Measurements from ENCODE around the gene ACACA.
"Not testable (repeated sequence)": the region's sequence is repeated elsewhere in the genome, so short reads cannot be mapped to it uniquely, and the experiment has no call there.

Gene ACACA

DNA sequence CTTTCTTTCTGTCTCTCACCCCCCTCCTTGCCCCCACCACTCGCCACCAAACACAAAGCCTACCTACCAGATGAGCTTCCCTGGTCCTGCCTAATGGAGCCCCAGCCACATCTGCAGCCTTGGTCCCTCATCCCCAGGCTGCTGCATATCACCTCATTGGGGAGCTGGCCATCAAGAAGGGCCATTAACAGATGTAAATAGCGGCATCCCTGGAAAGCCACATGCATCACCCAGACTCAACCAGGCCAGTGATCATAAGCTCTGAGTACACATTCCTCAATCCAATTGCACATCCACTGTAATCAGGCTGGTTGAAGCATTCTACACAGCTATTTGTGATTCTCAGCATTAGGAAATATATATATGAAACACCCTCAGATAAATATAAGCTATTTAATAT, 242.6 kb downstream of the ACACA start:
- peaks cover 5% of the 10 kb centered on the region for H3K4me1 ChIP-seq (ENCODE audit: control insufficient read depth, insufficient read depth, low read length)
- no peak overlapping the region for H3K4me2 ChIP-seq (ENCODE audit: low read length)
- no peaks in the 10 kb centered on the region for H3K9me3 ChIP-seq (replicated peaks; ENCODE audit: low read length)
- H3K36me3 ChIP-seq (ENCODE audit: insufficient read depth, low read length): peaks cover 9% of the 10 kb centered on the region
- H3K9ac ChIP-seq (ENCODE audit: low read depth, low read length): no peak overlapping the region
- no peak overlapping the region for H3K4me3 ChIP-seq (ENCODE audit: low read length)
- H3K27me3 ChIP-seq (ENCODE audit: control insufficient read depth, insufficient read depth, low read length): no peaks in the 10 kb centered on the region

DNA sequence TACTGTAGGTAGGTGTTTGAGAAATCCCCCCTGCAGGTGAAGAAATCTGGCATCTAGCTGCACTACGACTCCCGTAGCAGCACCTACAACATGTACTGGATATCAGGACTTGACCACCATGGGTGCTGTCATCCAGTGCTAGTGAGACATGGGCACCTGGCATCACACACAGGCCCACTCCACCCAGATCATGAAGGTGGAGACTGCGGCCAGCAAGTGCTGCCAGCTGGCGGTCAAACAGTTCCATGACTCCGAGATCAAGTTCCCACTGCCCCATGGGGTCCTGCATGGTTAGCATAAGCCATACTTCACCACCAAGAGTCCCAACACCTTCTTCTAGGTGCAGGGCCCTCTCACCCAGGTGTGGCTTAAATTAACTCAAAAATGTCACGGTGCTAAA, 243.8 kb downstream of the ACACA start:
- Histone ChIP-seq H3K4me3 (ENCODE audit: low read length) (no peak overlapping the region), H3K9me3 (replicated peaks; ENCODE audit: low read length) (no peaks in the 10 kb centered on the region), H3K4me1 (ENCODE audit: control insufficient read depth, insufficient read depth, low read length) (peaks cover 5% of the 10 kb centered on the region), H3K27me3 (ENCODE audit: control insufficient read depth, insufficient read depth, low read length) (no peaks in the 10 kb centered on the region), H3K36me3 (ENCODE audit: insufficient read depth, low read length) (peaks cover 9% of the 10 kb centered on the region), H3K9ac (ENCODE audit: low read depth, low read length) (no peak overlapping the region), H3K4me2 (ENCODE audit: low read length) (no peak overlapping the region)

DNA sequence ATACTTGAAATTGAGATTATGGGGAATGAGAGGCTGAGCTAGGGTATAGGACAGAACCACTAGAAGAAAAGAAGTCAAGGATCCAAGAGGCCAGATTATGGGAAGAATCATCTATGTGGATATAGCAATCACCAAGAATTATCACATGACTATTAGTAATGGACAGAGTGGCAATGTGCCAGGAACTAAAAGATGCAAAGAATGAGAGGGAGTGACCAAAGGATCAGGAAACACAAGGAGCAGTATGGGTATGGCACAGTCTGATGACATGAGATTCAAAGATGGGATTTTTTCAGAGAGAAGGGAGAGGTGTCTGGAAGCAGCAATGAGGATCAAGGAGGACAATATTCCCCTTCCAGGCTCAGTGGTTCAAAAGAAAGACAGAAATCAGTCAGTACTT, 245.7 kb downstream of the ACACA start:
- Histone ChIP-seq H3K9me3 (replicated peaks; ENCODE audit: low read length) (no peaks in the 10 kb centered on the region), H3K4me2 (ENCODE audit: low read length) (no peak overlapping the region), H3K4me3 (ENCODE audit: low read length) (no peak overlapping the region), H3K36me3 (ENCODE audit: insufficient read depth, low read length) (peaks cover 9% of the 10 kb centered on the region), H3K4me1 (ENCODE audit: control insufficient read depth, insufficient read depth, low read length) (peaks cover 5% of the 10 kb centered on the region), H3K9ac (ENCODE audit: low read depth, low read length) (no peak overlapping the region), H3K27me3 (ENCODE audit: control insufficient read depth, insufficient read depth, low read length) (no peaks in the 10 kb centered on the region)

DNA sequence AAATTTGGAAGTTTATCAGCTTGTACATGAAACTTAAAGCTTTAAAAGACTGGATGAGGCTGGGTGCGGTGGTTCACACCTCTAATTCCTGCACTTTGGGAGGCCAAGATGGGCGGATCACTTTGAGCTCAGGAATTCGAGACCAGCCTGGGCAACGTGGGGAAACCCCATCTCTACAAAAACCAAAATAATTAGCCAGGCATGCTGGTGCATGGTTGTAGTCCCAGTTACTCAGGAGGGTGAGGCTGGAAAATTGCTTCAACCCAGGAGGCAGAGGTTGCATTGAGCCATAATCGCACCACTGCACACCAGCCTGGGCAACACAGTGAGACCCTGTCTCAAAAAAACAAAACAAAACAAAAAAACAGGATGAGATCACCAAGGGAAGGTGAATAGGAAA, 248.3 kb downstream of the ACACA start:
- Histone ChIP-seq H3K27me3 (ENCODE audit: control insufficient read depth, insufficient read depth, low read length) (no peaks in the 10 kb centered on the region), H3K9me3 (replicated peaks; ENCODE audit: low read length) (no peaks in the 10 kb centered on the region), H3K9ac (ENCODE audit: low read depth, low read length) (no peak overlapping the region), H3K4me2 (ENCODE audit: low read length) (no peak overlapping the region), H3K4me3 (ENCODE audit: low read length) (no peak overlapping the region), H3K4me1 (ENCODE audit: control insufficient read depth, insufficient read depth, low read length) (peaks cover 5% of the 10 kb centered on the region), H3K36me3 (ENCODE audit: insufficient read depth, low read length) (peaks cover 12% of the 10 kb centered on the region)

DNA sequence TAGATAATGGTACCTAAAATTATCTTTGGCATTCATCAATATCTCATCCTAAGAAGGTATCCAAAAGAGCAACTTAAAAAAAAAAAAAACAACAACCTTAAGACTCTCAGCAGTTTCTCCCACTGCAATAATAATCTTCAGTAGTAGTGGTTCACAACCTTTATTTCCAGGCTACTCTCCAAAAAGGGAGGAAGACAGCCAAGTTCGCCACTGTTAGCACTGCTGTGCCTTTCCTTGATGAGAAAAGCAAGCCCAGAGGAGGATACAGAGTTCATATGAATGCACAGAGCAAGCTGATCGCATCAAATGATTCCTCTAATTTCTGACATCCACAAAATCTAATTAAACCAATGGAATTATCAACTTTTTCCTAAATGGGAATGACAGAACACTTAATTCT, 258.5 kb downstream of the ACACA start:
- no peak overlapping the region for H3K4me3 ChIP-seq (ENCODE audit: low read length)
- H3K4me2 ChIP-seq (ENCODE audit: low read length): no peak overlapping the region
- no peak overlapping the region for H3K9ac ChIP-seq (ENCODE audit: low read depth, low read length)
- H3K36me3 ChIP-seq (ENCODE audit: insufficient read depth, low read length): peaks cover 10% of the 10 kb centered on the region
- H3K4me1 ChIP-seq (ENCODE audit: control insufficient read depth, insufficient read depth, low read length): peaks cover 9% of the 10 kb centered on the region
- no peaks in the 10 kb centered on the region for H3K27me3 ChIP-seq (ENCODE audit: control insufficient read depth, insufficient read depth, low read length)
- H3K9me3 ChIP-seq (replicated peaks; ENCODE audit: low read length): no peaks in the 10 kb centered on the region

DNA sequence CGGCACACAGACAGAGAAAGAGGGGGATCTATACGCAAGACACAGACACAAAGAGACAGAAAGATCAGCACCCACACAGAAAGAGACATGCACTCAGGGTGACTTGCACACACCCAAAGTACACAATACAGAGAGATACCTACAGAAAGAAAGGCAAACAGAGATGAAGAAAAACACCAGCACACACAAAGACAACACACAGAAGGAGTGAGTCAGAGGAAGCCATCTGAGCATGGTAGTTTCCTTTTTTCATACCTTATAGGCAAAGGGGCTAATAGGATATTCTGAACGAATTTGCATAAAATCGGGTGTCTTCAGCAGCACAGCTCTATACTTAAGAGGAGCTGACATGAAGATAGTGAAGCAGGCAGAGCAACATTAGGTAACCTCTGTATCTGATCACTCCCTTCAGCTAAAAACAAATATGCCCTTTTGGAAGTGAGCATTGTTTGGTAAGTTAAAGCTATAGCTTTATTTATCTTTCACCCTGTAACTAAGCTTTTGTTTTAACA, 259.3 kb downstream of the ACACA start:
- Histone ChIP-seq H3K36me3 (ENCODE audit: insufficient read depth, low read length) (peaks cover 10% of the 10 kb centered on the region), H3K4me3 (ENCODE audit: low read length) (no peak overlapping the region), H3K27me3 (ENCODE audit: control insufficient read depth, insufficient read depth, low read length) (no peaks in the 10 kb centered on the region), H3K9ac (ENCODE audit: low read depth, low read length) (no peak overlapping the region), H3K4me1 (ENCODE audit: control insufficient read depth, insufficient read depth, low read length) (peaks cover 9% of the 10 kb centered on the region), H3K4me2 (ENCODE audit: low read length) (peak overlapping the region; percentile 9), H3K9me3 (replicated peaks; ENCODE audit: low read length) (no peaks in the 10 kb centered on the region)

DNA sequence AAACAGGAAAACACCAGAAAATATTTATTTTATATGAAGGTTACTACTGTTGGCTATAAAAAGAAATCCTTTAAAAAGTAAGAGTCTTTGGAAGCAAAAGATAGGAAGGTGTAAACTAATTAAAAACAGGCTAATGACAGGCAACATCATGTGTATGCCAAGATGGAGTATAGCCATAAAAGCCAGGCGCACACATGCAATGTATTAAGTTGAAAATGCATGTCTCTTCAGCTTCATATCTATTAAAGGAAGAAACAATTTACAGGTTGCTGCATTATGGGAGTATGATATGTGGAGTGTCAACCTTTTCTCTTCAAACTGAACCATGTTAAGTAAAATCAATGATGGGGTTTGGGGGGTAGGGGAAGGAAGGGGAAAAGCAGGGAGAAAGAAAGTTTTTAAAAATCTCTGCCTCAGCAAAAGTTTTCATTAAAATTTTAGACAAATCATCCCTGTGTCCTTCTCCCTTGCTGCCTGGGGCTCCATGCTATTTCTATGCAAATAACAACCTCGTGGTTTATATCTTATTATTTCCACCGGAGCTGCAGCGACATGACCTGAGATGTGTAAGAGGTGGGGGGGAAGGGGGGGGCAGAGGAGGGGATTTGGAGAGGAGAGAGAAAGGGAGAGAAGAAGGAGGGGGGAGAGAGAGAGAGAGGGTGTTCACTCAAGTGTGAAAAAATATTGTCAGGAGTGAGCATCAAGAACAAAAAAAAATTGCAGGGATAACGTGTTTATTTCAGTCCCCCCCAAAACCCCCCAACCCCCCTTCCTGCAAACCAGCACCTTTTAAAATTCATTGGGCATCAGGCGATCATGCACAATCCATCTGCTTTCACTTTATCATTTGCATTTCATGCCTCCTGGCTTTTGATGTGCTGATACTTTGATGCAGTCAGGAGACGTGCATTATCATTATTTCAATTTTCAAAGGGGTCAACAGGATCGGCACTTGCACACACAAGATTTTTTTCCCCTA, 260.3 kb downstream of the ACACA start:
- Histone ChIP-seq H3K4me3 (ENCODE audit: low read length) (no peak overlapping the region), H3K4me1 (ENCODE audit: control insufficient read depth, insufficient read depth, low read length) (peaks cover 9% of the 10 kb centered on the region), H3K9ac (ENCODE audit: low read depth, low read length) (no peak overlapping the region), H3K36me3 (ENCODE audit: insufficient read depth, low read length) (peaks cover 9% of the 10 kb centered on the region), H3K4me2 (ENCODE audit: low read length) (no peak overlapping the region), H3K27me3 (ENCODE audit: control insufficient read depth, insufficient read depth, low read length) (no peaks in the 10 kb centered on the region), H3K9me3 (replicated peaks; ENCODE audit: low read length) (no peaks in the 10 kb centered on the region)

DNA sequence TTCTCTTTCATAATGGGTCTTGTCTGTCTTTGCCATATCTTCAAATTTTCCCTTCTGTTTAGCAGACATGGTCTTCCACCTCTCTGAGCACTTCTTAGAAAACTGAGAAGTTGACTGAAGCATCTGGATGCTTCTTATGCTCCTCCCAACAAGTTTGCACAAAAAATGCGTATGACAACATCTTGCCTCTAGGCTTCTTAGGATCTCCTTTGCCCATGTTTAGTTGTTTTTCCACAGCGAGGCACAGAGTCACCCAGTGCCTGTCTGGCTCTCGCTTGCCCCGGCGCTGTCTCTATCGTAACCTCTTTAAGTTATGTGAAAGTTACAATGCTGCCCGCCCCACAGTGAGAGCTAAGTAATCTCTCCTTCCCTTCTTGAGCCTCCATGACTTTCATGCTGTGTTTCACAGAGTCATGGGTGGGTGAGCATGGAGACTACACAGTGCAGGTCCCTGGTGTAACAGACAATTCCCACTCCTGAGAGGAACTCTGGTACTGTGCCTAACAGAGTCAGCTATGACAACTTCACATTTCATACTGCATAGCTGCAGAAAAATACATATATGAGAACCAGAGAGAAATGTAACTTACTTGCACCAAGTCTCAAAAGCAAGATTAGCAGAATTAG, 262.4 kb downstream of the ACACA start:
- Histone ChIP-seq H3K4me3 (ENCODE audit: low read length) (no peak overlapping the region), H3K9me3 (replicated peaks; ENCODE audit: low read length) (no peaks in the 10 kb centered on the region), H3K9ac (ENCODE audit: low read depth, low read length) (no peak overlapping the region), H3K36me3 (ENCODE audit: insufficient read depth, low read length) (peaks cover 11% of the 10 kb centered on the region), H3K27me3 (ENCODE audit: control insufficient read depth, insufficient read depth, low read length) (no peaks in the 10 kb centered on the region), H3K4me2 (ENCODE audit: low read length) (no peak overlapping the region), H3K4me1 (ENCODE audit: control insufficient read depth, insufficient read depth, low read length) (peaks cover 9% of the 10 kb centered on the region)

DNA sequence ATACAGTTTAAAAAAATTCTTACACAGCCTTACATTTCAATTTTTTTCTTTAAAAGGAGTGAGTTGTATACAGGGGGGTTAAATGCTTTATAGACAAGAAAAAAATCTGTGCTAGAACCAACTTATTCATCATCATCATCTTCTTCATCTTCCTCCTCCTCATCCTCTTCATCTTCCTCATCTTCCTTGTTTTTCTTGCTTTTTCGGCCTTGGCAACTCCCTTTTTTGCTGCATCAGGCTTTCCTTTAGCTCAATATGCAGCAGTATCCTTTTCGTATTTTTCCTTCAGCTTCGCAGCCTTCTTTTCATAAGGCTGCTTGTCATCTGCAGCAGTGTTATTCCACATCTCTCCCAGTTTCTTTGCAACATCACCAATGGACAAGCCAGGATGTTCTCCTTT, 263.1 kb downstream of the ACACA start:
- not testable (repeated sequence) for H3K4me2 ChIP-seq (ENCODE audit: low read length); H3K9me3 ChIP-seq (replicated peaks; ENCODE audit: low read length); H3K4me3 ChIP-seq (ENCODE audit: low read length); H3K27me3 ChIP-seq (ENCODE audit: control insufficient read depth, insufficient read depth, low read length); H3K9ac ChIP-seq (ENCODE audit: low read depth, low read length); H3K4me1 ChIP-seq (ENCODE audit: control insufficient read depth, insufficient read depth, low read length)
- H3K36me3 ChIP-seq (ENCODE audit: insufficient read depth, low read length): peaks cover 11% of the 10 kb centered on the region

DNA sequence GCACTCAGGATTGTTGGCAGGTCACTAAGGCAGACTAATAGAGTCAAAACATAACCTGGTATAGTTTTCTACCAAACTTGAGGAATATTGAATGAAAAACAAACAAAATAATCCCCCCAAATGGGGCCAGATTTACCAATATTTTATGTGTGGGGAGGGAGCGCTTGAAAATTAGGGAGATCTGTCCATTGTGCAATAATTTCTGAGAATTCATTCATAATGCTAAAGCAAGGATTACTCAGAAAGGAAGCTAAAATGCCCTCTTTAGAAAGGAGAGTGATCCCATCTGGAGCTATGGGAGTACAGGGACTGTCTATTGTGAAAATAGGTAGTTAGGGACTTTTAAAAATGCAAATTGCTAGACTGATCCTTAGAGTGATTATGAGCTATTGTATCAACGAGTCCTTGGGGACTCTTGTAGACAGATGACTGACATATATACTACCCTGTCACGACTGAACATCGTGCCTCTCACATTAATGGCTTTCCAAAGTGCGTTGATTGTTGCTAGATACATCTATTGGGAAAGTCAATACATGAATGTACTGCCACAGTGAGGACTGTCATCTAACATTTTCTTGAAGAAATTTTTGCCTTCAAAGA, 264.2 kb downstream of the ACACA start:
- Histone ChIP-seq H3K4me2 (ENCODE audit: low read length) (no peak overlapping the region), H3K9ac (ENCODE audit: low read depth, low read length) (no peak overlapping the region), H3K4me3 (ENCODE audit: low read length) (no peak overlapping the region), H3K4me1 (ENCODE audit: control insufficient read depth, insufficient read depth, low read length) (peaks cover 6% of the 10 kb centered on the region), H3K27me3 (ENCODE audit: control insufficient read depth, insufficient read depth, low read length) (no peaks in the 10 kb centered on the region), H3K9me3 (replicated peaks; ENCODE audit: low read length) (no peaks in the 10 kb centered on the region), H3K36me3 (ENCODE audit: insufficient read depth, low read length) (peaks cover 11% of the 10 kb centered on the region)

DNA sequence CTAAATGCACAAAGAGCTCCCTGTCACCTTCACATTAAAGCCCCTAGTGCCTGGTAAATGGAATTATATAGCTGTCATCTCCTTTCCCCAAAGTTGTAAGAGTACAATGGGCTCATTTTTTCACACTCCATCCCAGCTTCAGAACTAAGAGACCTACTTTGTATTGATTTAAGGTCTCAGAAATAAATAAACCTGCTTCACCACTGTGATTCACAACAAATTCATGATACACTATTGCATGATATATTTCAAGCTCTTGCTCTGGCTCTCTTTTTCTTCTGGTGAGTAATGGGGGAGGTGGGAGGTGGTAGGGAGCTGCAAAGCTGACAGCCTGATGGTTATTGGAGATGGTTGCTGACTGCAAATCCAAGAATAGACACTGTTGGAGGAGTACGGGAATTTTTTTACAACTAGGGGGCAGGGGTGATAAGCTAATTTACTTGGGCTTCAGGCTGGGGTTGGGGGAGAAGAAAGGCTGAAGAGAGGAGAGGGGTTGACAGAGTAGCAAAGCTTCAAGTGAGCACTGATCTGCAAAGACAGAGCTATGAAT, 268.0 kb downstream of the ACACA start:
- Histone ChIP-seq H3K4me3 (ENCODE audit: low read length) (no peak overlapping the region), H3K36me3 (ENCODE audit: insufficient read depth, low read length) (peaks cover 9% of the 10 kb centered on the region), H3K9ac (ENCODE audit: low read depth, low read length) (no peak overlapping the region), H3K9me3 (replicated peaks; ENCODE audit: low read length) (no peaks in the 10 kb centered on the region), H3K4me2 (ENCODE audit: low read length) (no peak overlapping the region), H3K27me3 (ENCODE audit: control insufficient read depth, insufficient read depth, low read length) (no peaks in the 10 kb centered on the region), H3K4me1 (ENCODE audit: control insufficient read depth, insufficient read depth, low read length) (no peaks in the 10 kb centered on the region)

Measured in skeletal muscle satellite cell (primary cell).